K562 (cell line): ENCODE results near the gene SORT1. TPM values are rescaled to one million over a fixed set of nuclear protein-coding genes. Genes with fewer than 3 reads are reported as not detected.

Experiments
- ATF4 ChIP-seq: fragments of 450-650 bp; formaldehyde crosslinking; IDR thresholded peaks from 2 replicates; pipeline ENCODE4 v1.4.0; 2022; ENCODE audit warnings: mild to moderate bottlenecking, moderate library complexity
- CHD4 ChIP-seq: fragments of 200-600 bp; sonication (generic); IDR thresholded peaks from 3 replicates; pipeline ENCODE4 v1.6.1; 2012; ENCODE audit warnings: low read depth, mild to moderate bottlenecking, mixed read lengths, low read length, inconsistent platforms; ENCODE audit not compliant: insufficient read depth, insufficient replicate concordance, poor library complexity, severe bottlenecking
- E2F6 ChIP-seq, 2 experiments: IDR thresholded peaks; 2 replicates each; pipeline ENCODE4 v1.6.1; 2011; ENCODE audit warnings: borderline replicate concordance in 1 of 2, control low read depth in 1 of 2, low read depth in 1 of 2, low read length in 1 of 2, mild to moderate bottlenecking in 1 of 2, mixed read lengths in 1 of 2, moderate library complexity in 1 of 2; ENCODE audit not compliant: insufficient read depth in 1 of 2, insufficient read length in 1 of 2, poor library complexity in 1 of 2, severe bottlenecking in 1 of 2; ENCODE audit errors: extremely low read depth in 1 of 2
- E4F1 ChIP-seq: fragments of 250-450 bp; sonication (Bioruptor Pico); IDR thresholded peaks from 2 replicates; pipeline ENCODE4 v1.5.0; 2021; ENCODE audit warnings: mild to moderate bottlenecking, borderline replicate concordance
- IRF9 ChIP-seq: fragments of 450-650 bp; IDR thresholded peaks from 2 replicates; pipeline ENCODE4 v1.6.1; 2016; ENCODE audit warnings: missing biosample characterization, missing genetic modification characterization
- MXI1 ChIP-seq: IDR thresholded peaks from 2 replicates; pipeline ENCODE4 v1.6.1; 2011; ENCODE audit warnings: low read depth, mild to moderate bottlenecking, improper control_type of control experiment, low read length
- NR4A1 ChIP-seq, 2 experiments: fragments of 250-450 bp in 1 of 2; fragments of 450-650 bp in 1 of 2; sonication (Bioruptor Pico) in 1 of 2; IDR thresholded peaks; 2 replicates each; pipeline versions ENCODE4 v1.4.0 to v1.6.1; 2016 to 2020; ENCODE audit warnings: mild to moderate bottlenecking in 2 of 2, missing compliant biosample characterization in 1 of 2, missing genetic modification characterization in 1 of 2, moderate library complexity in 1 of 2
- RREB1 ChIP-seq: fragments of 250-450 bp; sonication (Bioruptor Pico); IDR thresholded peaks from 2 replicates; pipeline ENCODE4 v1.4.0; 2020
- SAFB2 ChIP-seq: fragments of 200-400 bp; formaldehyde crosslinking; IDR thresholded peaks from 2 replicates; pipeline ENCODE4 v1.6.1; 2018; ENCODE audit warnings: borderline replicate concordance, low read length, low read depth, moderate library complexity; ENCODE audit not compliant: severe bottlenecking
- TAF1 ChIP-seq: IDR thresholded peaks from 2 replicates; pipeline ENCODE4 v1.6.1; 2011; ENCODE audit warnings: mild to moderate bottlenecking, low read length, moderate library complexity; ENCODE audit not compliant: insufficient read depth, control insufficient read depth, severe bottlenecking; ENCODE audit errors: extremely low read depth
- ZNF644 ChIP-seq: fragments of 200-800 bp; sonication (Bioruptor generic); IDR thresholded peaks from 2 replicates; pipeline ENCODE4 v1.6.1; 2016; ENCODE audit warnings: low read depth, missing genetic modification characterization, missing compliant biosample characterization
- ZNF778 ChIP-seq: fragments of 450-650 bp; formaldehyde crosslinking; IDR thresholded peaks from 2 replicates; pipeline ENCODE4 v1.4.0; 2020; ENCODE audit warnings: mild to moderate bottlenecking, moderate library complexity
- polyA plus RNA-seq, 8 experiments: library from polyadenylated mRNA; depleted of rRNA in 4 of 8; stranded (reverse) in 5 of 8; unstranded in 3 of 8; fragments of >200 nt; fragmentation: Nextera tagmentation in 2 of 8; fragmentation: Illumina TruSeq in 1 of 8; extraction: Ambion mirVana in 2 of 8; extraction: Trizol in 1 of 8; gene quantifications; 2 replicates each; pipeline versions ENCODE4 v1.2.1 to v1.2.3, GENCODE V29; 2011 to 2014; ENCODE audit warnings: inconsistent platforms in 1 of 8, missing spikeins in 1 of 8
- total RNA-seq, 7 experiments: library from RNA; depleted of rRNA in 6 of 7; stranded (reverse); fragments of >200 nt in 6 of 7; fragmentation: Illumina TruSeq in 2 of 7; extraction: Trizol in 2 of 7; gene quantifications; 2 replicates each; pipeline versions ENCODE4 v1.2.1 to v1.2.3, GENCODE V29; 2011 to 2021; ENCODE audit warnings: low replicate concordance in 1 of 7

SORT1 gene
- total and polyA plus RNA-seq, 9 of the 15 experiments (the other 6 are each of a cell fraction or from before 2014, with no cell fraction given), result 27.4 to 112 (median 65.0) TPM

GRCh38 chr1:109298666-109299557, 98.8 kb downstream of the SORT1 start (continued):
- TF ChIP-seq E4F1, result no peak
- peak; percentile 43 for TF ChIP-seq TAF1
- TF ChIP-seq CHD4, result no peak
- TF ChIP-seq E2F6 (IDR thresholded peaks at IDR 0.05; ENCODE audit: borderline replicate concordance in 1 of 2, extremely low read depth in 1 of 2, insufficient read depth in 1 of 2, insufficient read length in 1 of 2, low read depth in 1 of 2, low read length in 1 of 2, poor library complexity in 1 of 2, severe bottlenecking in 1 of 2), result peak; percentile 89 to 94
- TF ChIP-seq SAFB2, result no peak
- TF ChIP-seq ZNF644 (tag), result peak; percentile 79
- peak; percentile 37; the same call in 1 of the 2 replicates for TF ChIP-seq NR4A1 (CRISPR knock-in tag; IDR thresholded peaks at IDR 0.05)
- TF ChIP-seq NR4A1 (tag; IDR thresholded peaks at IDR 0.05), result peak; percentile 74
- no peak for TF ChIP-seq MXI1
- TF ChIP-seq IRF9 (tag), result 0 out of 2 replicates have a peak, but pooled peaks have one; percentile 31
- TF ChIP-seq ZNF778, result no peak
- no peak for TF ChIP-seq ATF4
- TF ChIP-seq RREB1 (CRISPR knock-in tag), result no peak
